Suprapubic skin (tissue), 4 donors: Measurements from ENCODE around the gene ARHGEF25.
"Not testable (repeated sequence)": the region's sequence is repeated elsewhere in the genome, so short reads cannot be mapped to it uniquely, and the experiment has no call there.

Experiments used
- CTCF ChIP-seq, 2 donors: fragments of 200-600 bp in 1 of 2; fragments of 450-650 bp in 1 of 2; sonication (generic) in 1 of 2; IDR thresholded peaks; one replicate each; pipeline ENCODE4 v1.5.1; 2016 to 2019; ENCODE audit warnings: antibody characterized with exemption in 2 of 2, mild to moderate bottlenecking in 1 of 2, moderate library complexity in 1 of 2
- POLR2A ChIP-seq, 2 donors: fragments of 450-650 bp; IDR thresholded peaks; one replicate each; pipeline ENCODE4 v1.6.1; 2017; ENCODE audit warnings: antibody characterized with exemption in 2 of 2, mild to moderate bottlenecking in 2 of 2, moderate library complexity in 2 of 2
- POLR2AphosphoS5 ChIP-seq, 3 donors: sonication (generic); formaldehyde crosslinking; IDR thresholded peaks; one replicate each; pipeline ENCODE4 v1.6.1; 2017; ENCODE audit warnings: antibody characterized with exemption in 3 of 3

- TF ChIP-seq POLR2A, CTCF, POLR2AphosphoS5 (IDR thresholded peaks at IDR 0.05): not testable (repeated sequence)
Observed at GRCh38 chr12:57646659-57647049, 35.4 kb downstream of the ARHGEF25 start.
